NT2/D1 (cell line): ENCODE results near the gene SGSM1.

Source experiments
- DNase-seq: peaks from one replicate; pipeline ENCODE4 v3.0.0-alpha.2; 2011; ENCODE audit warnings: low read depth, low spot score
- H3K27me3 ChIP-seq: 2 replicates; pipeline ENCODE4 v1.6.0; 2011; ENCODE audit warnings: mild to moderate bottlenecking; ENCODE audit not compliant: insufficient read length, insufficient read depth
- H3K36me3 ChIP-seq: 2 replicates; pipeline ENCODE4 v1.6.1; 2011; ENCODE audit warnings: mild to moderate bottlenecking, low read length, mixed read lengths; ENCODE audit not compliant: insufficient read depth, insufficient read length
- H3K4me1 ChIP-seq: 2 replicates; pipeline ENCODE4 v1.5.1; 2011; ENCODE audit not compliant: insufficient read depth, insufficient read length
- H3K4me3 ChIP-seq: 2 replicates; pipeline ENCODE4 v1.5.1; 2011; ENCODE audit warnings: low read depth; ENCODE audit not compliant: insufficient read length
- H3K9ac ChIP-seq: 2 replicates; pipeline ENCODE4 v1.6.0; 2011; ENCODE audit warnings: low read depth; ENCODE audit not compliant: insufficient read length
- H3K9me3 ChIP-seq: 2 replicates; pipeline ENCODE4 v1.5.1; 2011; ENCODE audit warnings: mild to moderate bottlenecking, low read length; ENCODE audit not compliant: insufficient read depth
- SUZ12 ChIP-seq: IDR thresholded peaks from 2 replicates; pipeline ENCODE4 v1.6.1; 2011; ENCODE audit not compliant: insufficient read length, insufficient read depth; ENCODE audit errors: extremely low read depth
- YY1 ChIP-seq: IDR thresholded peaks from 2 replicates; pipeline ENCODE4 v1.6.1; 2011; ENCODE audit not compliant: insufficient read length, insufficient read depth
- ZNF274 ChIP-seq: IDR thresholded peaks from 2 replicates; pipeline ENCODE4 v1.6.1; 2011; ENCODE audit warnings: mild to moderate bottlenecking, low read depth, low read length

The SGSM1 gene

DNA sequence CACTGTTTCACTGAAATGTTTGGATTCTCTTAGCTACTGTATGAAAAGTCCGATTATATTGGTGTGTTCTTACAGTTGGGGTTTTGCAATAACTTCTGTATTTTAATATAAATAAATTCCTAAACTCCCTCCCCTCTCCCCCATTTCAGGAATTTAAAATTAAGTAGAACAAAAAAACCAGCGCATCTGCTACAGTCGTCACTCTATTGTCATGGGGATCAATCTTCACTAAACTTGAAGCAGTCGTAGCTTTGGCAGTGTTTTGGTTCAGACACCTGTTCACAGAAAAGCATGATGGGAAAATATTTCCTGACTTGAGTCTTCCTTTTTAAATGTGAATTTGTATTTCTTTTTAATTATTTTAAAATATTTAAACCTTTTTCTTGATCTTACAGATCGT is 40.8 kb upstream of the SGSM1 start:
- Histone ChIP-seq H3K4me3 (no peak overlapping the region), H3K9me3 (no peaks in the 10 kb centered on the region), H3K4me1 (peaks cover 9% of the 10 kb centered on the region), H3K9ac (no peak overlapping the region), H3K27me3 (no peaks in the 10 kb centered on the region), H3K36me3 (no peaks in the 10 kb centered on the region)
- TF ChIP-seq SUZ12 (no peak), YY1 (no peak), ZNF274 (no peak)
- no peak for DNase-seq

DNA sequence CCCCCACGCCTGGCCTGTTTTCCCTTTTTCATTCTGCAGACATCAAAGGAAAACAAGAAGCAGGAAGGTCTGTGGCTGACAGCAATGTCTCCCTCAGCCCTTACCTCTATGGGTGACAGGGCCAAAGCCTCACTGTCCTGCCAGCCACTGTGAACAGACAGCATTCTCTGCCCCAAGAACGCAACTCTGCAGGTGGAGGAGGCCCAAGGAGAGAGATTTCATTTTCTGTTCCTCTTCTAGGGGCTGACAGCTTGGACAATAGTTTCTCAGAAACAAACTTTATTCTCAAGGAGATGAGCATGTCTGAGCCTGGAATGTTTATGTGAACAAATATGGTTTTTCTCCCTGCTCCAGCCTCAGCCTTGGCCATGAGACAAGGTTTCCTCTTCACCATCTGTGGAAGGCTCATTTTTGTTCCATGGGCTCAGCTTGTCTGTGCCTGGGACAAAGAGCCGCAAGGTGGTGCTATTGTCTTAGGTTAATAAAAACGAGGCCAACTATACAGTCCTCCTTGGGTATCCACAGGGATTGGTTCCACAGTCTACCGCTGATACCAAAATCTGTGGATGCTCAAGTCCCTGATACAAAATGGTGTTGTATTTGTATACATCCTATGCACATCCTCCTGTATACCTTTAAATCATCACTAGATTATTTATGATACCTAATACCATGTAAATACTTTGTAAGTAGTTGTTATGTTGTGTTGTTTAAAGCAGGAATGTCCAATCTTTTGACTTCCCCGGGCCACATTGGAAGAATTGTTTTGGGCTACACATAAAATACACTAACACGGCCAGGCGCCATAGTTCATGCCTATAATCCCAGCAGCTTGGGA is 37.3 kb upstream of the SGSM1 start:
- Histone ChIP-seq H3K36me3 (no peaks in the 10 kb centered on the region), H3K4me1 (peaks cover 4% of the 10 kb centered on the region), H3K27me3 (no peaks in the 10 kb centered on the region), H3K9ac (no peak overlapping the region), H3K9me3 (no peaks in the 10 kb centered on the region), H3K4me3 (no peak overlapping the region)
- DNase-seq, result peak; percentile 38
- no peak for TF ChIP-seq ZNF274
- TF ChIP-seq YY1, result no peak
- no peak for TF ChIP-seq SUZ12

DNA sequence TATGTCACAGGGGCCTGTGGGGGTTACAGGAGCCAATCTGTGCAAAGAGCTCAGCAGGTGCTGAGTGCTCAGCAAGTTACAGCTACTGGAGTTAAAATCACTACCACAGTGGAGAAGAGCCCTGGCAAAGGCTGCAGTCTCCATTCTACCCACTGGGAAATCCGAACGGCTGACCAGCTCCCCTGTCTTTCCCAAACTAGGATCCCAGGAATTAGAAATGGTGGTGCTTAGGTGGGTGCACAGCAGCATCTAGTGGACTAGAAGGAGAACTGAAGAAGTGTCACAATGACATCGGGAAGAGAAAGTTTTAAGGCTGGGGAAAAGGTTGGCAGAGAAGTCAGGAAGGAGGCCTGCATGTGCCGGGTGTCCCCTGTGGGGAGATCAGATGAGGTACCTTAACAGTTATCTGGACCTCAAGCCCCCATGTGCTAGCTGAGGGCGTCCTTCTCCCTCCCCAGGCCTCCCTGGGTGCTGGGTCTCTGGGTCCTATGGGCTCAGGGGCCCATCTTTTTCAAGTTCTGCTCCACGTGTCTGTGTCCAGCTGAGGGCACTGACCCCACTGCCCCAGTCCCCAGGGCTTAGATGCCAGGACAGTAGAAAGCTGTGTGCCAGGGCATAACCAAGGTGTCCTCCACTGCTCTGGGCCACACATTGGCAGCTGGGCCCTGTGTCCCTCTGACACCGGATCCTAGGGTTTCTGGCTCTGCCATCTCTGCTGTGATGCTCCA is 33.4 kb upstream of the SGSM1 start:
- Histone ChIP-seq H3K4me1 (peaks cover 4% of the 10 kb centered on the region), H3K9me3 (no peaks in the 10 kb centered on the region), H3K36me3 (no peaks in the 10 kb centered on the region), H3K4me3 (no peak overlapping the region), H3K27me3 (no peaks in the 10 kb centered on the region), H3K9ac (peak overlapping the region; percentile 58)
- DNase-seq, result peak; percentile 74
- no peak for TF ChIP-seq SUZ12
- no peak for TF ChIP-seq ZNF274
- TF ChIP-seq YY1, result no peak

DNA sequence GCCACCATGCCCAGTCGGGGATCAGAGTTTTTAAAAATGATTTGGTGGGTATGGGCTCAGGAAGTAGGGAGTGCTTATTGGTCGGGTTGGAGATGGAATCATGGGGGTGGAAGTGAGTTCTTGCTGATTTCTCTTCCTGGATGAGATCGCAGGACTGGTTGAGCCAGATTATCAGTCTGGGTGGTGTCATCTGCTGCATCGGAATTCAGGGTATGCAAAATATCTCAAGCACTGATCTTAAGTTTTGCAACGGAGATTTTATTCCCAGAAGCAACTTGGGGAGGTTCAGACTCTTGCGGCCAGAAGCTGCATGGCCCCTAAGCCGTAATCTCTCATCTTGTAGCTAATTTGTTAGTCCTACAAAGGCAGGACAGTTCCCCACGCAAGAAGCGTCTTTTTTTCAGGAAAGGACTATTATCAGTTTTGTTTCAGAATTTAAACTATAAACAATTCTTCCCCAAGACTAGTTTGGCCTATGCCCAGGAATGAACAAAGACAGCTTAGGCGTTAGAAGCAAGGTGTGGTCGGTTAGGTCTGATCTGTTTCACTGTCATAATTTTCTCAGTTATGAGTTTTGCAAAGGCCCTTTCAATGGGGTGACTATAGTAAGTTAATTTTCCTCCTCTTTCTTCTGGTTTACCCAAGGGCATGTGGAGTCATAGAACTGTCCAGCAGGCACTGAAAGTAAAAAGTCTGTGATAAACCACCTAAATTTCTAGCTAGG is 30.1 kb upstream of the SGSM1 start:
- Histone ChIP-seq H3K4me3 (no peak overlapping the region), H3K36me3 (no peaks in the 10 kb centered on the region), H3K4me1 (peaks cover 4% of the 10 kb centered on the region), H3K9me3 (no peaks in the 10 kb centered on the region), H3K9ac (no peak overlapping the region), H3K27me3 (no peaks in the 10 kb centered on the region)
- TF ChIP-seq YY1 (no peak), ZNF274 (no peak), SUZ12 (no peak)
- DNase-seq, result no peak

DNA sequence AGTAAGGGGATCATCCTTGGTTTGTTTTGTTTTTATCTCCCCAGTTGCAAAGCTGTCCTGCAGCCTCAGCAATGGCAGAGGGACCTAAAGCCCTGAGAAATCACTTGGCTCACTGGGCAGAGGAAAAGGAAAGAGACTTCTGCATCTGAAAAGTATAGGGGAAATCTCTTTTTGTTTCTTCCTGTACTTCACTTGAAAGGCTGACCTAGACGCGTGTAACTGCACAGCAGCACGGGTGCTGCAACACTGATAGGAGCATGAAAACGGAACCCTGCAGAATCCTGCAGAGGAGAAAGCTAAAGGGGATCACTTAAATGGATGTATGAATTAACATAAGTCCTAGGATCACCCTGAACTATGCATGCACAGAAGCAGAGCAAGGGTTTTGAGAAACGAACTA is 29.5 kb upstream of the SGSM1 start:
- no peak for DNase-seq
- no peak overlapping the region for H3K4me3 ChIP-seq
- TF ChIP-seq YY1 (no peak), ZNF274 (no peak), SUZ12 (no peak)
- H3K36me3 ChIP-seq, result no peaks in the 10 kb centered on the region
- peaks cover 4% of the 10 kb centered on the region for H3K4me1 ChIP-seq
- H3K9ac ChIP-seq, result no peak overlapping the region
- no peaks in the 10 kb centered on the region for H3K9me3 ChIP-seq
- H3K27me3 ChIP-seq, result no peaks in the 10 kb centered on the region

DNA sequence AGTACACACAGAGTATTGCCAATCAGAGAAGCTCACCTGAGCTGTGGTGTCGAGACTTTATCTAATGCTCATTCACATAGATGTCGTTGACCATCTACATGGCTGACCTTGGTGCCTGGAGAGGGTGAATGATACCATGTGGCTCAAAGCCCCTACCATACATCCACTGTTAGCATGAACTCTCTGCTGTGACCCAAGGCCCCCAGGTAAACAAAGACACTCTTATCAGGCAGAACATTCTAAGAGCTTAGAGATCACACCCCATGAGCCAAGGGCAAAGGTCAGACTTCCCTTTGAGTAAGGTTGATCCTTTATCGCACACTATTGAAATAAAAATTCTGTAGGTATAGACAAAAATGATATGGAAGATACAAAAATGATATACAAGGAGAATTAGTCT is 16.5 kb upstream of the SGSM1 start:
- Histone ChIP-seq H3K4me3 (no peak overlapping the region), H3K36me3 (no peaks in the 10 kb centered on the region), H3K4me1 (no peaks in the 10 kb centered on the region), H3K9me3 (no peaks in the 10 kb centered on the region), H3K27me3 (no peaks in the 10 kb centered on the region), H3K9ac (no peak overlapping the region)
- DNase-seq, result no peak
- TF ChIP-seq SUZ12 (no peak), YY1 (no peak), ZNF274 (no peak)

DNA sequence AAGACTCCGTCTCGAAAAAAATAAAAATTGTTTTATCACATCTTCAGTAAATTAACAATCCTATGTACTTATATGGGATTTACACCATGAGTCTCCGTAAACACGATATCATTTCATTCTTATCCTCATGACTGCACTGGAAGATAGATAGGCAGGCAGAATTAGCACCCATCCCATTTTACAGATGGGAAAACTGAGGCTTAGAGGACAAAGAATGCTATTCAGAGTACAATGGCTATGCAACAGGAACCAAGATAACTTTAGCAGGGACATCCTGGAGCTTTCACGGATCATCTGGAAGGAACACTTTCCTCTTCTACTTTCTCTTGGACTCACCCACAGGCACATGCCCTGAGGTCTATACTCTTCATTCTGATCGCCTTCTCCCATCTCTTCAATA is 14.6 kb upstream of the SGSM1 start:
- H3K9me3 ChIP-seq, result no peaks in the 10 kb centered on the region
- H3K9ac ChIP-seq, result no peak overlapping the region
- no peaks in the 10 kb centered on the region for H3K36me3 ChIP-seq
- no peaks in the 10 kb centered on the region for H3K4me1 ChIP-seq
- TF ChIP-seq ZNF274, result no peak
- TF ChIP-seq YY1, result no peak
- TF ChIP-seq SUZ12, result no peak
- DNase-seq, result no peak
- no peaks in the 10 kb centered on the region for H3K27me3 ChIP-seq
- H3K4me3 ChIP-seq, result no peak overlapping the region
